Loucy (cell line): ENCODE data around the gene RERE.

Experiments used
- EZH2phosphoT487 ChIP-seq: fragments of 200-600 bp; IDR thresholded peaks from 2 replicates; pipeline ENCODE4 v1.6.1; 2018; ENCODE audit warnings: antibody characterized with exemption, mild to moderate bottlenecking, moderate library complexity, borderline replicate concordance
- TF ChIP-seq, protein P1 (sequence below): fragments of 200-600 bp; sonication (generic); conservative IDR thresholded peaks from 2 replicates; pipeline ENCODE4 v1.5.1; 2014; ENCODE audit warnings: mild to moderate bottlenecking, antibody characterized with exemption, low read length

DNA sequence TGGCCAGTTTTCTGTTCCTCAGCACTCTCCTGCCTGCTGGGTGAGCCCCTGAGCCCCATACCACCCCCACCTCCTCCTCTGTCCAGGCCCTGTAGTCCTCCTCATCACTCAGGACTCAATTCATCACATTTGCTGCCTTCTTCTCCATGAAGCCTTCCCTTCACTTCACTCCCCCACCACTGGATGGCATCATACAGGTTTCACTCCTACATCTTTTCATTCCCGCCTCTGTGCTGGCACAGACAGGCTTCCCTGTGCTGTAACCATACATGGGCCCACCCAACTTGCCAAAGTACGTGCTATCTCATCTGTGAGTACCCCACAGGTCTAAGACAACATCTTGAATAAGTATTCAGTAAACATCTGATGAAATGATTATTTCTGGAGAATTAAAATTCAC lies 442.6 kb downstream of the RERE start:
- TF ChIP-seq, protein P1, sequence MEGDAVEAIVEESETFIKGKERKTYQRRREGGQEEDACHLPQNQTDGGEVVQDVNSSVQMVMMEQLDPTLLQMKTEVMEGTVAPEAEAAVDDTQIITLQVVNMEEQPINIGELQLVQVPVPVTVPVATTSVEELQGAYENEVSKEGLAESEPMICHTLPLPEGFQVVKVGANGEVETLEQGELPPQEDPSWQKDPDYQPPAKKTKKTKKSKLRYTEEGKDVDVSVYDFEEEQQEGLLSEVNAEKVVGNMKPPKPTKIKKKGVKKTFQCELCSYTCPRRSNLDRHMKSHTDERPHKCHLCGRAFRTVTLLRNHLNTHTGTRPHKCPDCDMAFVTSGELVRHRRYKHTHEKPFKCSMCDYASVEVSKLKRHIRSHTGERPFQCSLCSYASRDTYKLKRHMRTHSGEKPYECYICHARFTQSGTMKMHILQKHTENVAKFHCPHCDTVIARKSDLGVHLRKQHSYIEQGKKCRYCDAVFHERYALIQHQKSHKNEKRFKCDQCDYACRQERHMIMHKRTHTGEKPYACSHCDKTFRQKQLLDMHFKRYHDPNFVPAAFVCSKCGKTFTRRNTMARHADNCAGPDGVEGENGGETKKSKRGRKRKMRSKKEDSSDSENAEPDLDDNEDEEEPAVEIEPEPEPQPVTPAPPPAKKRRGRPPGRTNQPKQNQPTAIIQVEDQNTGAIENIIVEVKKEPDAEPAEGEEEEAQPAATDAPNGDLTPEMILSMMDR, result peak; percentile 64
- TF ChIP-seq EZH2phosphoT487, result no peak
